DND-41 (cell line): ENCODE measurements around the gene COQ5.

Source experiments
- ATAC-seq: fragments of 200-7000 bp; cut with Tn5 transposase; 3 replicates; pipeline ENCODE4 v1.9.1; 2021; ENCODE audit warnings: low read depth; ENCODE audit not compliant: insufficient read depth
- DNase-seq: peaks from one replicate; pipeline ENCODE4 v3.0.0-alpha.2; 2020
- H2AFZ ChIP-seq: 2 replicates; pipeline ENCODE4 v1.6.0; 2012; ENCODE audit warnings: low read depth, low read length
- H3K27ac ChIP-seq: 2 replicates; pipeline ENCODE4 v1.5.1; 2012; ENCODE audit warnings: low read length, inconsistent platforms
- H3K27me3 ChIP-seq: fragments of 200-600 bp; sonication (generic); 2 replicates; pipeline ENCODE4 v1.6.0; 2012; ENCODE audit warnings: low read length, mild to moderate bottlenecking, inconsistent platforms; ENCODE audit not compliant: insufficient read depth, poor library complexity
- H3K36me3 ChIP-seq: 2 replicates; pipeline ENCODE4 v1.5.1; 2012; ENCODE audit warnings: low read length, inconsistent platforms; ENCODE audit not compliant: insufficient read depth
- H3K4me1 ChIP-seq: 2 replicates; pipeline ENCODE4 v1.5.1; 2012; ENCODE audit warnings: mild to moderate bottlenecking, low read length; ENCODE audit not compliant: insufficient read depth
- H3K4me2 ChIP-seq: 2 replicates; pipeline ENCODE4 v1.6.0; 2012; ENCODE audit warnings: mild to moderate bottlenecking, moderate library complexity, low read length, inconsistent platforms; ENCODE audit not compliant: insufficient read depth
- H3K4me3 ChIP-seq, 2 experiments: fragments of 200-600 bp in 1 of 2; shearing (Covaris generic) in 1 of 2; 2 replicates each; pipeline ENCODE4 v1.5.1; 2012 to 2016; ENCODE audit warnings: inconsistent platforms in 2 of 2, low read length in 2 of 2, mild to moderate bottlenecking in 2 of 2, low read depth in 1 of 2, moderate library complexity in 1 of 2
- H3K79me2 ChIP-seq: 2 replicates; pipeline ENCODE4 v1.6.0; 2012; ENCODE audit warnings: low read length, inconsistent platforms; ENCODE audit not compliant: insufficient read depth
- H3K9ac ChIP-seq: 2 replicates; pipeline ENCODE4 v1.6.0; 2012; ENCODE audit warnings: low read depth, mild to moderate bottlenecking, inconsistent platforms, low read length, moderate library complexity
- H3K9me3 ChIP-seq: 2 replicates; pipeline ENCODE4 v1.5.1; 2012; ENCODE audit warnings: low read length, moderate library complexity, mild to moderate bottlenecking, inconsistent platforms; ENCODE audit not compliant: insufficient read depth, severe bottlenecking
- H4K20me1 ChIP-seq: 2 replicates; pipeline ENCODE4 v1.6.0; 2012; ENCODE audit warnings: low read length; ENCODE audit not compliant: insufficient read depth
- EZH2 ChIP-seq: IDR thresholded peaks from 3 replicates; pipeline ENCODE4 v1.6.1; 2012; ENCODE audit warnings: borderline replicate concordance, low read depth, mild to moderate bottlenecking, moderate library complexity, low read length, inconsistent platforms; ENCODE audit not compliant: severe bottlenecking
- TF ChIP-seq, protein P1 (sequence below): IDR thresholded peaks from 2 replicates; pipeline ENCODE4 v1.5.1; 2012; ENCODE audit warnings: borderline replicate concordance, low read length, moderate library complexity, mild to moderate bottlenecking; ENCODE audit not compliant: poor library complexity, severe bottlenecking; ENCODE audit errors: extremely low read depth

Gene COQ5

DNA sequence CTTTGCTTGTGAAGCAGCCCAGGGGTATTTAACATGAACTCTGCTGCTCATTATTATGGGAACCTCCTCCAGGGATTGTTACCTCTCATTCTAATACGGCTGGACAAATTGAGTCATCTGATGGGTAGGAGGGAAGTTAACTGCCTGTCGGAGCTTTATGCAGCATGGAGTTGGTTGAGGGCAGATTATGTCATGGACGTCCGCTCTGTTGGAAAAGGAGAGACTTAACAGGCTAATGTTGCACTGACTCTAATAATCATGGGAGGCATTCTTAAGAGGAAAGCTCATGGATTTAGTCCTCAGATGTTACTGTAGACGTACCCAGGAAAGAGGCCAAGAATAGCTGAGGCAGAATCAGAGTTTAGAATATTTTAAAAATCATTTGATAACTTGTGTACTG lies 42.3 kb upstream of the COQ5 start:
- Histone ChIP-seq H3K4me3 (no peak overlapping the region), H3K9ac (no peak overlapping the region; the same call in 1 of the 2 replicates), H3K9me3 (no peaks in the 10 kb centered on the region), H2AFZ (no peak overlapping the region), H3K79me2 (peaks cover 7% of the 10 kb centered on the region; the same call in 1 of the 2 replicates), H3K36me3 (peaks cover 96% of the 10 kb centered on the region), H3K27ac (no peak overlapping the region), H3K27me3 (no peaks in the 10 kb centered on the region), H3K4me1 (no peaks in the 10 kb centered on the region), H3K4me2 (no peak overlapping the region), H4K20me1 (peaks cover 8% of the 10 kb centered on the region; the same call in 1 of the 2 replicates)
- no peak for ATAC-seq
- no peak for DNase-seq
- no peak for TF ChIP-seq EZH2
- TF ChIP-seq, protein P1, sequence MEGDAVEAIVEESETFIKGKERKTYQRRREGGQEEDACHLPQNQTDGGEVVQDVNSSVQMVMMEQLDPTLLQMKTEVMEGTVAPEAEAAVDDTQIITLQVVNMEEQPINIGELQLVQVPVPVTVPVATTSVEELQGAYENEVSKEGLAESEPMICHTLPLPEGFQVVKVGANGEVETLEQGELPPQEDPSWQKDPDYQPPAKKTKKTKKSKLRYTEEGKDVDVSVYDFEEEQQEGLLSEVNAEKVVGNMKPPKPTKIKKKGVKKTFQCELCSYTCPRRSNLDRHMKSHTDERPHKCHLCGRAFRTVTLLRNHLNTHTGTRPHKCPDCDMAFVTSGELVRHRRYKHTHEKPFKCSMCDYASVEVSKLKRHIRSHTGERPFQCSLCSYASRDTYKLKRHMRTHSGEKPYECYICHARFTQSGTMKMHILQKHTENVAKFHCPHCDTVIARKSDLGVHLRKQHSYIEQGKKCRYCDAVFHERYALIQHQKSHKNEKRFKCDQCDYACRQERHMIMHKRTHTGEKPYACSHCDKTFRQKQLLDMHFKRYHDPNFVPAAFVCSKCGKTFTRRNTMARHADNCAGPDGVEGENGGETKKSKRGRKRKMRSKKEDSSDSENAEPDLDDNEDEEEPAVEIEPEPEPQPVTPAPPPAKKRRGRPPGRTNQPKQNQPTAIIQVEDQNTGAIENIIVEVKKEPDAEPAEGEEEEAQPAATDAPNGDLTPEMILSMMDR: no peak

DNA sequence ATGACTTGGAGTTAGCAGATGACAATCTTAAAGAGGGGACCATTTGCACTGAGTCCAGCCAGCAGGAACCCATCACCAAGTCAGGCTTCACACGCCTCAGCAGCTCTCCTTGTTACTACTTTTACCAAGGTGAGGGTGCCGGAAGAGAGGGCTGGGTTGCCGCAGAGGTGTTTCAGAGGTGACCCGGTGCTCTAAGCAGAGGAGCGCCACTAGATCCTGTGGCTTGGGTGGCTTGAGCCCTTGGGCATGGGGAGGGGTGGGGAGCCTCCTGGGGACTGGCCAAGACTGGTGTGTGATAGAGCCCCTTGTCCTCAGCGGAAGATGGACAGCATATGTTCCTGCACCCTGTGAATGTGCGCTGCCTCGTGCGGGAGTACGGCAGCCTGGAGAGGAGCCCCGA lies 34.5 kb upstream of the COQ5 start:
- Histone ChIP-seq H3K36me3 (peaks cover 93% of the 10 kb centered on the region), H2AFZ (no peak overlapping the region)

DNA sequence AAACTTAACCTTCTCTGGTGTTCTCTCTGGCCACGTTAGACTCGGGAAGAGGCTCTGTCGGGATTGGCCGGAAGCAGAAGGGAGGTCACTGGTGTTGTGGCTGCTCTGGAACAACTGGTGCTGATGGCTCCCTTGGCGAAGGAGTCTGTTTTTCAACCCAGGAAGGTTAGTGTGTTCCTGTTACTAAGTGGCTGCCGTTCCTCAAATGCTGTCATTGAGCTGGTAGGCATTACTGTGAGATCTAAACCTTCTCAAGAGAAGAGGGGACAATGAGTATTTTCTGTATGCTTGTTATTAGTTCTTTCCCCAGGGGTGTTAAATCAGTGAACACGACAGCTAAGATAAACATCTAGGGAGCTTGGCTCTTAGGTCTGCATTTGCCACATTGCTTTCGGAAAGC lies 33.9 kb upstream of the COQ5 start:
- H3K4me1 ChIP-seq: no peaks in the 10 kb centered on the region
- H3K27ac ChIP-seq: no peak overlapping the region
- no peaks in the 10 kb centered on the region for H3K27me3 ChIP-seq
- H3K4me2 ChIP-seq: no peak overlapping the region
- no peak overlapping the region for H3K9ac ChIP-seq
- H2AFZ ChIP-seq: no peak overlapping the region
- TF ChIP-seq, protein P1: no peak
- no peak for TF ChIP-seq EZH2
- no peak overlapping the region for H3K4me3 ChIP-seq
- ATAC-seq: no peak
- peaks cover 6% of the 10 kb centered on the region for H4K20me1 ChIP-seq
- DNase-seq: no peak
- H3K79me2 ChIP-seq: no peaks in the 10 kb centered on the region
- H3K9me3 ChIP-seq: no peaks in the 10 kb centered on the region
- H3K36me3 ChIP-seq: peaks cover 90% of the 10 kb centered on the region

More for the DNA sequence above, 34.5 kb upstream of the COQ5 start:
- no peak for DNase-seq
- H3K9me3 ChIP-seq: no peaks in the 10 kb centered on the region
- no peak overlapping the region for H3K27ac ChIP-seq
- peaks cover 6% of the 10 kb centered on the region for H4K20me1 ChIP-seq
- no peak overlapping the region for H3K4me2 ChIP-seq
- H3K79me2 ChIP-seq: no peaks in the 10 kb centered on the region
- ATAC-seq: no peak
- no peak overlapping the region for H3K4me3 ChIP-seq
- no peaks in the 10 kb centered on the region for H3K4me1 ChIP-seq
- no peak overlapping the region for H3K9ac ChIP-seq
- H3K27me3 ChIP-seq: no peaks in the 10 kb centered on the region
- no peak for TF ChIP-seq EZH2
- TF ChIP-seq, protein P1: no peak

DNA sequence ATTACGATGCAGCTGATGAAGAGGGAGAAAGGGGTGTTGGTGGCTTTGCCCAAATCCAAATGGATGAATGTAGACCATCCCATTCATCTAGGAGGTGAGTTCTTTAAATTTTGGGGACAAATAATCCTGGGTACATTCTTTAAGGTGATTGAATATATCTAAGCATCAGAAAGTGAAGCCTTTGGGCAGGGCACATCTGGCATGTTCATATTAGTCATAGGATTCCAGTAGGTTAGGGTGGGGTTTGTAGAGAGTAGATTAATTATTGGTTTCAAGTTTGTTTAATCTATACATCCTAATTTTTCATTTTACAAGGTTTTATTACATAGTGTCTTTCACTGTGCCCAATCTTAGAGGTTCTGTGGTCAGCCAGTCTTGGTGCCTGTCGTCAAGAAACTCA lies 28.6 kb upstream of the COQ5 start:
- Histone ChIP-seq H3K9me3 (no peaks in the 10 kb centered on the region), H3K27ac (no peak overlapping the region), H2AFZ (no peak overlapping the region), H3K27me3 (no peaks in the 10 kb centered on the region), H3K36me3 (peaks cover 79% of the 10 kb centered on the region), H3K4me3 (no peak overlapping the region), H4K20me1 (peaks cover 13% of the 10 kb centered on the region), H3K9ac (no peak overlapping the region), H3K4me2 (no peak overlapping the region), H3K79me2 (peaks cover 8% of the 10 kb centered on the region; the same call in 1 of the 2 replicates), H3K4me1 (no peaks in the 10 kb centered on the region)
- DNase-seq (no peak), ATAC-seq (no peak)
- no peak for TF ChIP-seq EZH2
- TF ChIP-seq, protein P1: no peak
